Testis (tissue), 3 donors: Measurements from ENCODE around the gene MEIG1. TPM values are rescaled to one million over a fixed set of nuclear protein-coding genes. Genes with fewer than 3 reads are reported as not detected.

Experiments used
- DNase-seq: peaks from one replicate; pipeline ENCODE4 v3.0.0-alpha.2; 2019
- H3K27ac ChIP-seq, 2 donors: fragments of 200-600 bp; sonication (generic); one replicate each; pipeline ENCODE4 v1.5.1; 2019
- H3K27me3 ChIP-seq: fragments of 200-600 bp; sonication (generic); one replicate; pipeline ENCODE4 v1.5.1; 2019
- H3K36me3 ChIP-seq: fragments of 200-600 bp; sonication (generic); one replicate; pipeline ENCODE4 v1.5.1; 2017; ENCODE audit warnings: low read depth; ENCODE audit errors: missing control alignments
- H3K4me1 ChIP-seq: fragments of 200-600 bp; sonication (generic); one replicate; pipeline ENCODE4 v1.5.1; 2019
- H3K4me3 ChIP-seq, 2 donors: fragments of 200-600 bp; sonication (generic); one replicate each; pipeline ENCODE4 v1.5.1; 2017 to 2019
- H3K9me3 ChIP-seq: fragments of 200-600 bp; sonication (generic); one replicate; pipeline ENCODE4 v1.5.1; 2017
- POLR2A ChIP-seq: fragments of 450-650 bp; IDR thresholded peaks from one replicate; pipeline ENCODE4 v1.6.1; 2017; ENCODE audit warnings: antibody characterized with exemption, mild to moderate bottlenecking, moderate library complexity
- WGBS, 2 donors: methylation state at CpG; one replicate each; pipeline ENCODE4 v1.1.5; 2018; 5-methylcytosine and 5-hydroxymethylcytosine counted together
- intact Hi-C: fragments of 100-400 bp; cut with DNase I; formaldehyde crosslinking; loops from one replicate; pipeline ENCODE4 v1.15.1; 2023; ENCODE audit warnings: low total_unique reads
- polyA plus RNA-seq: library from polyadenylated mRNA; stranded (reverse); fragments of 350-450 nt; fragmentation: Illumina TruSeq; extraction: RNeasy Lipid Tissue Mini Kit (QIAGEN cat#74804); gene quantifications from one replicate; pipeline ENCODE4 v1.2.3, GENCODE V29; 2014; ENCODE audit warnings: low read depth, low replicate concordance; ENCODE audit not compliant: insufficient read depth
- total RNA-seq, 2 donors: library from RNA; depleted of rRNA; stranded (reverse); fragments of >200 nt; gene quantifications; one replicate each; pipeline ENCODE4 v1.2.3, GENCODE V29; 2016
- TF ChIP-seq, protein P1 (sequence below), 3 experiments: fragments of 450-650 bp in 2 of 3; fragments of 200-600 bp in 1 of 3; sonication (generic) in 1 of 3; IDR thresholded peaks; one replicate each; pipeline ENCODE4 v1.5.1; 2016 to 2019; ENCODE audit warnings: antibody characterized with exemption in 3 of 3, mild to moderate bottlenecking in 2 of 3, moderate library complexity in 1 of 3

Gene MEIG1
- total and polyA plus RNA-seq, 3 donors from 2014 or later, result 3.6 to 33.1 (median 7.8) TPM

DNA sequence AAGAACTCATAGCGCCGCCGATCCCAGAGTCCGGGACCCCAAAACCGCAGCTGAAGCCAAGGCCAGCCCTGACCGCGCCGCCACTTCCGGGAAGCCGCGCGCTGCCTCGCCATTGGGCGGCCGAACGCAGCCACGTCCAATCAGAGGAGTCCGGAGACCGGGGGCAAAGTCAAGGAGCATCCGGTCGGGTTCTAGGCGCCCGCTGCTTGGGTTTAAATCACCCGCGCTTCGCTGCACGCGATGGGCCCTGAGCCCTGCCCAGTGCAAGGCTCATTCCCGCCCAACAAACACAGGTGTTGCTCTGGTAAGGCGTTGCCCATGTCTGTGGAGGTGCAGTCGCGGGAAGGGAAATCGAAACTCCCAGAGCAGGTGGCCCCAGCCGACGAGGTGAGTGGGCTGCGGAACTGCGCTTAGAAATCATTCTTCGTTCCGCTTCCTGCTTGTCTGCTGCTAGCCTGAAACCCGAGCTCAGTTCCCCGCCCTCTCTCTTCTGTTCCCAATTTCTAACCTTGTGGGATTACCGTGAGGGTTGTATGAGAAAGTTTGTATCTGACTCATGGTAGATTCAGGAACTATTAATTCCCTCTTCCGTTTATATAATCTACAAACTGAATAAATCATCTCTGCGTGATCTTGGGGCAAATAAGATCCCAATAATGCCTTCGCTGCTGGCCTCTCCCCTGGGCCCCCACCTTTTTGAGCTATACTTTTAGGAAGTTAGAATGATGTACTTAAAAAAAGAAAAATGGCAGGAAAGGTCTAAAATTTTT lies 5.0 kb upstream of the MEIG1 start, which contains the start of gene DCLRE1C:
DCLRE1C (minus strand) TSS at position 96 of the 770 bp plus-strand sequence; CDS start at position 10, 86 bp downstream.
- H3K27me3 ChIP-seq, result no peaks in the 10 kb centered on the region
- no peaks in the 10 kb centered on the region for H3K9me3 ChIP-seq
- H3K27ac ChIP-seq, result peak within 1 kb of the TSS; percentile 56 to 88
- peaks cover 4% of the 10 kb centered on the region for H3K4me1 ChIP-seq
- peak; percentile 94 for DNase-seq
- no peak for TF ChIP-seq POLR2A
- TF ChIP-seq, protein P1, sequence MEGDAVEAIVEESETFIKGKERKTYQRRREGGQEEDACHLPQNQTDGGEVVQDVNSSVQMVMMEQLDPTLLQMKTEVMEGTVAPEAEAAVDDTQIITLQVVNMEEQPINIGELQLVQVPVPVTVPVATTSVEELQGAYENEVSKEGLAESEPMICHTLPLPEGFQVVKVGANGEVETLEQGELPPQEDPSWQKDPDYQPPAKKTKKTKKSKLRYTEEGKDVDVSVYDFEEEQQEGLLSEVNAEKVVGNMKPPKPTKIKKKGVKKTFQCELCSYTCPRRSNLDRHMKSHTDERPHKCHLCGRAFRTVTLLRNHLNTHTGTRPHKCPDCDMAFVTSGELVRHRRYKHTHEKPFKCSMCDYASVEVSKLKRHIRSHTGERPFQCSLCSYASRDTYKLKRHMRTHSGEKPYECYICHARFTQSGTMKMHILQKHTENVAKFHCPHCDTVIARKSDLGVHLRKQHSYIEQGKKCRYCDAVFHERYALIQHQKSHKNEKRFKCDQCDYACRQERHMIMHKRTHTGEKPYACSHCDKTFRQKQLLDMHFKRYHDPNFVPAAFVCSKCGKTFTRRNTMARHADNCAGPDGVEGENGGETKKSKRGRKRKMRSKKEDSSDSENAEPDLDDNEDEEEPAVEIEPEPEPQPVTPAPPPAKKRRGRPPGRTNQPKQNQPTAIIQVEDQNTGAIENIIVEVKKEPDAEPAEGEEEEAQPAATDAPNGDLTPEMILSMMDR (IDR thresholded peaks at IDR 0.05), result no peak
- H3K4me3 ChIP-seq, result peak within 1 kb of the TSS; percentile 88 to 93
- WGBS, 2 donors, result 0 to 1% methylated on average over 17 to 45 of the region's 45 CpGs
- intact Hi-C loops, result loop anchor here (10.0 kb wide), 1 partner anchor 141 kb away; the partner anchor contains the start of gene RPP38
- H3K36me3 ChIP-seq, result no peaks in the 10 kb centered on the region

GRCh38 chr10:14954934-14955333 lies 4.3 kb upstream of the MEIG1 start:
- Histone ChIP-seq H3K9me3 (no peaks in the 10 kb centered on the region), H3K4me1 (peaks cover 4% of the 10 kb centered on the region), H3K27me3 (no peaks in the 10 kb centered on the region), H3K4me3 (no peak overlapping the region), H3K27ac (no peak overlapping the region), H3K36me3 (no peaks in the 10 kb centered on the region)
- WGBS, 2 donors, result 71 to 76% methylated on average over 19 of the region's 19 CpGs
- intact Hi-C loops, result loop anchor here (10.0 kb wide), 1 partner anchor 140 kb away; the partner anchor contains the start of gene RPP38
- DNase-seq, result no peak
- TF ChIP-seq, protein P1 (IDR thresholded peaks at IDR 0.05), result no peak
- no peak for TF ChIP-seq POLR2A

- intact Hi-C loops, result loop anchor here (10.0 kb wide), 1 partner anchor 136 kb away; the partner anchor contains the start of gene RPP38
These were observed 342 bp upstream of the MEIG1 start for GRCh38 chr10:14958872-14959220.

GRCh38 chr10:14967897-14968296 lies 8.7 kb downstream of the MEIG1 start:
- Histone ChIP-seq H3K27ac (no peak overlapping the region), H3K27me3 (no peaks in the 10 kb centered on the region), H3K4me3 (no peak overlapping the region), H3K9me3 (no peaks in the 10 kb centered on the region), H3K4me1 (no peaks in the 10 kb centered on the region), H3K36me3 (no peaks in the 10 kb centered on the region)
- no peak for DNase-seq
- intact Hi-C loops, result no loop called here
- TF ChIP-seq, protein P1 (IDR thresholded peaks at IDR 0.05), result no peak
- TF ChIP-seq POLR2A, result no peak
- WGBS, 2 donors, result 82 to 89% methylated on average over 2 of the region's 2 CpGs

More at GRCh38 chr10:14958872-14959220, 342 bp upstream of the MEIG1 start:
- TF ChIP-seq, protein P1 (IDR thresholded peaks at IDR 0.05), result no peak
- TF ChIP-seq POLR2A, result no peak
- H3K9me3 ChIP-seq, result no peaks in the 10 kb centered on the region
- 29 to 32% methylated on average over 12 of the region's 12 CpGs for WGBS, 2 donors
- H3K4me3 ChIP-seq, result peak overlapping the region; percentile 82
- no peak for DNase-seq
- H3K27me3 ChIP-seq, result no peaks in the 10 kb centered on the region
- H3K36me3 ChIP-seq, result no peaks in the 10 kb centered on the region
- peak overlapping the region; percentile 93 to 98 for H3K27ac ChIP-seq
- peaks cover 4% of the 10 kb centered on the region for H3K4me1 ChIP-seq
